HEK293 (cell line): ENCODE data around the gene SLA2.
"Not testable (repeated sequence)": the region's sequence is repeated elsewhere in the genome, so short reads cannot be mapped to it uniquely, and the experiment has no call there.

ENCODE experiments used
- CTCF ChIA-PET: fragments of 350-600 bp; formaldehyde crosslinking; extraction: SDS; loops from one replicate; lab custom pipeline; 2021; ENCODE audit warnings: antibody characterized with exemption; lab: Yijun Ruan, JAX
- POLR2A ChIA-PET: fragments of 300-600 bp; formaldehyde crosslinking; extraction: SDS; loops from one replicate; lab custom pipeline; 2020; ENCODE audit warnings: antibody characterized with exemption, inconsistent platforms; lab: Yijun Ruan, JAX
- H3K27ac ChIP-seq: fragments of 200-500 bp; sonication (Bioruptor generic); 2 replicates; pipeline ENCODE4 v1.5.1; 2014; ENCODE audit warnings: low read depth, low read length, control low read depth, inconsistent platforms; ENCODE audit errors: extremely low read depth
- H3K36me3 ChIP-seq, 2 experiments: fragments of 200-500 bp in 1 of 2; sonication (Bioruptor generic) in 1 of 2; 1 replicate in 1 of 2; 2 replicates in 1 of 2; pipeline ENCODE4 v1.5.1; 2014 to 2017; ENCODE audit warnings: inconsistent platforms in 2 of 2, low read length in 2 of 2; ENCODE audit not compliant: control insufficient read depth in 2 of 2, insufficient read depth in 1 of 2
- H3K4me1 ChIP-seq: fragments of 200-500 bp; sonication (Bioruptor generic); 2 replicates; pipeline ENCODE4 v1.5.1; 2014; ENCODE audit warnings: mild to moderate bottlenecking, low read length, inconsistent platforms; ENCODE audit not compliant: control insufficient read depth, insufficient read depth
- H3K4me3 ChIP-seq: 2 replicates; pipeline ENCODE4 v1.5.1; 2011; ENCODE audit warnings: low read depth, mild to moderate bottlenecking, control low read depth, low read length, moderate library complexity
- H3K9me3 ChIP-seq: fragments of 200-500 bp; sonication (Bioruptor generic); 2 replicates; pipeline ENCODE4 v1.5.1; 2014; ENCODE audit warnings: low read depth, low read length, inconsistent platforms; ENCODE audit not compliant: control insufficient read depth, insufficient read depth
- BCL11B ChIP-seq: fragments of 450-650 bp; formaldehyde crosslinking; IDR thresholded peaks from 2 replicates; pipeline ENCODE4 v1.5.1; 2016; ENCODE audit warnings: low read depth, missing biosample characterization, missing genetic modification characterization
- FEZF1 ChIP-seq: fragments of 450-650 bp; formaldehyde crosslinking; IDR thresholded peaks from 2 replicates; pipeline ENCODE4 v1.5.1; 2016; ENCODE audit warnings: missing biosample characterization, missing genetic modification characterization
- GFI1B ChIP-seq: fragments of 450-650 bp; formaldehyde crosslinking; IDR thresholded peaks from 2 replicates; pipeline ENCODE4 v1.5.1; 2016; ENCODE audit warnings: missing biosample characterization, missing genetic modification characterization
- GLI2 ChIP-seq: fragments of 450-650 bp; formaldehyde crosslinking; IDR thresholded peaks from 2 replicates; pipeline ENCODE4; 2017; ENCODE audit warnings: missing biosample characterization, missing genetic modification characterization, low read depth, borderline replicate concordance
- TCF7L2 ChIP-seq: IDR thresholded peaks from 2 replicates; pipeline ENCODE4 v1.6.1; 2011; ENCODE audit warnings: low read depth, mild to moderate bottlenecking, inconsistent platforms, low read length, moderate library complexity, borderline replicate concordance
- ZNF10 ChIP-seq: fragments of 450-650 bp; formaldehyde crosslinking; IDR thresholded peaks from 2 replicates; pipeline ENCODE4 v1.5.1; 2017; ENCODE audit warnings: missing biosample characterization, missing genetic modification characterization
- ZNF146 ChIP-seq: fragments of 450-650 bp; formaldehyde crosslinking; IDR thresholded peaks from 2 replicates; pipeline ENCODE4 v1.5.1; 2016; ENCODE audit warnings: missing biosample characterization, missing genetic modification characterization
- ZNF155 ChIP-seq: fragments of 450-650 bp; formaldehyde crosslinking; IDR thresholded peaks from 2 replicates; pipeline ENCODE4 v1.5.1; 2016; ENCODE audit warnings: missing biosample characterization, missing genetic modification characterization
- ZNF175 ChIP-seq: fragments of 450-650 bp; formaldehyde crosslinking; IDR thresholded peaks from 2 replicates; pipeline ENCODE4 v1.5.1; 2016; ENCODE audit warnings: missing biosample characterization, missing genetic modification characterization
- ZNF366 ChIP-seq: fragments of 450-650 bp; formaldehyde crosslinking; conservative IDR thresholded peaks from 2 replicates; pipeline ENCODE4 v1.5.1; 2016; ENCODE audit warnings: missing biosample characterization, missing genetic modification characterization
- ZNF426 ChIP-seq: fragments of 450-650 bp; formaldehyde crosslinking; IDR thresholded peaks from 2 replicates; pipeline ENCODE4 v1.5.1; 2017; ENCODE audit warnings: missing biosample characterization, missing genetic modification characterization, mild to moderate bottlenecking, inconsistent platforms, moderate library complexity
- ZNF510 ChIP-seq: fragments of 450-650 bp; formaldehyde crosslinking; IDR thresholded peaks from 2 replicates; pipeline ENCODE4 v1.5.1; 2018; ENCODE audit warnings: mild to moderate bottlenecking, missing genetic modification characterization, missing biosample characterization; ENCODE audit not compliant: insufficient replicate concordance
- ZNF529 ChIP-seq: fragments of 450-650 bp; formaldehyde crosslinking; IDR thresholded peaks from 2 replicates; pipeline ENCODE4 v1.5.1; 2017; ENCODE audit warnings: missing genetic modification characterization, missing biosample characterization; ENCODE audit not compliant: insufficient replicate concordance
- TF ChIP-seq, protein P1 (sequence below): fragments of 450-650 bp; formaldehyde crosslinking; IDR thresholded peaks from 2 replicates; pipeline ENCODE4 v1.5.1; 2016; ENCODE audit warnings: missing biosample characterization, missing genetic modification characterization
- TF ChIP-seq, protein P2 (sequence below): fragments of 450-650 bp; formaldehyde crosslinking; IDR thresholded peaks from 2 replicates; pipeline ENCODE4 v1.5.1; 2017; ENCODE audit warnings: missing biosample characterization, mild to moderate bottlenecking, missing genetic modification characterization, moderate library complexity
- TF ChIP-seq, protein P3 (sequence below): fragments of 450-650 bp; formaldehyde crosslinking; IDR thresholded peaks from 2 replicates; pipeline ENCODE4 v1.5.1; 2017; ENCODE audit warnings: missing biosample characterization, missing genetic modification characterization

Gene SLA2

GRCh38 chr20:36638876-36639400 lies 7.1 kb downstream of the SLA2 start:
- H3K4me1 ChIP-seq, POLR2A ChIA-PET, H3K4me3 ChIP-seq, H3K27ac ChIP-seq, H3K36me3 ChIP-seq, H3K9me3 ChIP-seq: not testable (repeated sequence)
- peak; percentile 97 for TF ChIP-seq ZNF10 (tag by site-specific recombination)
- CTCF ChIA-PET: interaction anchor here (0.6 kb wide), 1 partner anchor 82 kb away, joined by 3 read pairs; no protein-coding TSS in a partner anchor

DNA sequence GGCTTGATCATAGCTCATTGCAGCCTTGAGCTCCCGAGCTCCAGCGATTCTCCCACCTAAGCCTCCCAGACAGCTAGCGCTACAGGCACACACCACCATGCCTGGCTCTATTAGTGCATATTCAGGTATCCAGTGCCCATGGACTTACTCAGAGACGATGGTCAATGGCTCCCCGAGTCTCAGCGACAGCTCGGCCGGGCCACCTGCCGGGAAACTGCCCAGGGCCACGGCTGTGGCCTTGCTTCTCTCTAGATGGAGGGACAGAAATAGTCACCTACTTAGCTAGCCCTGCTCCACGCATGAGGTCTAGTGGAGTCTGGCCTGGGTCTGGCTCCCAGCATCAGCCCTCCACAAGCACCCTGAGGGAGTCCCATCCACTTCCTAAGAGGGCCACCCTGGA lies 11.7 kb downstream of the SLA2 start:
- H3K4me1 ChIP-seq: no peaks in the 10 kb centered on the region
- H3K4me3 ChIP-seq: no peak overlapping the region
- no peak overlapping the region for H3K27ac ChIP-seq
- no peaks in the 10 kb centered on the region for H3K36me3 ChIP-seq
- ChIA-PET POLR2A (no interaction called here), CTCF (no interaction called here)
- TF ChIP-seq ZNF529 (no peak), ZNF510 (tag by site-specific recombination) (no peak), FEZF1 (no peak), TCF7L2 (no peak), ZNF366 (no peak), GLI2 (tag by site-specific recombination) (no peak), BCL11B (no peak), ZNF426 (tag by site-specific recombination) (no peak), ZNF155 (no peak), GFI1B (tag by site-specific recombination) (no peak), ZNF146 (tag by site-specific recombination) (no peak)
- TF ChIP-seq, protein P1, sequence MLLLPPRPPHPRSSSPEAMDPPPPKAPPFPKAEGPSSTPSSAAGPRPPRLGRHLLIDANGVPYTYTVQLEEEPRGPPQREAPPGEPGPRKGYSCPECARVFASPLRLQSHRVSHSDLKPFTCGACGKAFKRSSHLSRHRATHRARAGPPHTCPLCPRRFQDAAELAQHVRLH (tag by site-specific recombination): no peak
- TF ChIP-seq, protein P2, sequence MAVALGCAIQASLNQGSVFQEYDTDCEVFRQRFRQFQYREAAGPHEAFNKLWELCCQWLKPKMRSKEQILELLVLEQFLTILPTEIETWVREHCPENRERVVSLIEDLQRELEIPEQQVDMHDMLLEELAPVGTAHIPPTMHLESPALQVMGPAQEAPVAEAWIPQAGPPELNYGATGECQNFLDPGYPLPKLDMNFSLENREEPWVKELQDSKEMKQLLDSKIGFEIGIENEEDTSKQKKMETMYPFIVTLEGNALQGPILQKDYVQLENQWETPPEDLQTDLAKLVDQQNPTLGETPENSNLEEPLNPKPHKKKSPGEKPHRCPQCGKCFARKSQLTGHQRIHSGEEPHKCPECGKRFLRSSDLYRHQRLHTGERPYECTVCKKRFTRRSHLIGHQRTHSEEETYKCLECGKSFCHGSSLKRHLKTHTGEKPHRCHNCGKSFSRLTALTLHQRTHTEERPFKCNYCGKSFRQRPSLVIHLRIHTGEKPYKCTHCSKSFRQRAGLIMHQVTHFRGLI (tag by site-specific recombination): no peak
- TF ChIP-seq, protein P3, sequence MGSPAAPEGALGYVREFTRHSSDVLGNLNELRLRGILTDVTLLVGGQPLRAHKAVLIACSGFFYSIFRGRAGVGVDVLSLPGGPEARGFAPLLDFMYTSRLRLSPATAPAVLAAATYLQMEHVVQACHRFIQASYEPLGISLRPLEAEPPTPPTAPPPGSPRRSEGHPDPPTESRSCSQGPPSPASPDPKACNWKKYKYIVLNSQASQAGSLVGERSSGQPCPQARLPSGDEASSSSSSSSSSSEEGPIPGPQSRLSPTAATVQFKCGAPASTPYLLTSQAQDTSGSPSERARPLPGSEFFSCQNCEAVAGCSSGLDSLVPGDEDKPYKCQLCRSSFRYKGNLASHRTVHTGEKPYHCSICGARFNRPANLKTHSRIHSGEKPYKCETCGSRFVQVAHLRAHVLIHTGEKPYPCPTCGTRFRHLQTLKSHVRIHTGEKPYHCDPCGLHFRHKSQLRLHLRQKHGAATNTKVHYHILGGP (tag by site-specific recombination): no peak
- no peaks in the 10 kb centered on the region for H3K9me3 ChIP-seq

DNA sequence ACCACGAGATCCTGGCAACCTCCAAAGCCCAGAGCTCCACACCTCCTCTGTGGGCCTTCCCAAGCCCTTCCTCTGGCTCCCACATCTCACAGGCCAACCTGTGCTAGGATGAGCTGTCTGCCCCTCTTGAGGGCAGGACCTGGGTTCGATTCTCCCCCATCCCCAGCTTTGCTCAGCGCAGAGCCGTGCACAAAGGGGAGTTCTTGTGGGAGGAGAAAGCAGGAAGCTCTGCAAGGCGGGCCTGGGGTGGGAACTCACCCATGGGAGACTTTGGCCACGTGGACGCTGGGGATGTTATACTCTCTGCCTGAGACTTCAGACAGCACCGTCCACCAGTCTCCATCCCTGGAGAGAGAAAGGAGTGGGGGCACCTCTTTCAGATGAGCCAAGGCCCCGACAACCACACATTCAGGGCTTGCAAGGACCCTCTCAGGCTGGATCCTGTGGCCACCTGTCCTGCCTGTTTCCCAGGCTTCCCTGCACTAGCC lies 12.7 kb downstream of the SLA2 start:
- TF ChIP-seq ZNF175 (tag by site-specific recombination): no peak
- H3K36me3 ChIP-seq: no peaks in the 10 kb centered on the region
- POLR2A ChIA-PET: interaction anchor here (0.5 to 0.7 kb wide), 2 partner anchors 15 to 359 kb away, joined by 3 read pairs; no protein-coding TSS in a partner anchor
- H3K27ac ChIP-seq: no peak overlapping the region
- H3K9me3 ChIP-seq: no peaks in the 10 kb centered on the region
- no peak overlapping the region for H3K4me3 ChIP-seq
- CTCF ChIA-PET: interaction anchor here (0.7 to 1.1 kb wide), 2 partner anchors 20 to 21 kb away, joined by 3 to 4 read pairs; no protein-coding TSS in a partner anchor
- no peaks in the 10 kb centered on the region for H3K4me1 ChIP-seq
